GM19438 (cell line): ENCODE measurements around the gene BDKRB2.
"Not testable (repeated sequence)": the region's sequence is repeated elsewhere in the genome, so short reads cannot be mapped to it uniquely, and the experiment has no call there.

Experiments
- ATAC-seq: cut with Tn5 transposase; IDR thresholded peaks from one replicate; pipeline ENCODE4 v1.9.1; 2021; ENCODE audit warnings: low read depth; ENCODE audit not compliant: unreplicated experiment

Gene BDKRB2

DNA sequence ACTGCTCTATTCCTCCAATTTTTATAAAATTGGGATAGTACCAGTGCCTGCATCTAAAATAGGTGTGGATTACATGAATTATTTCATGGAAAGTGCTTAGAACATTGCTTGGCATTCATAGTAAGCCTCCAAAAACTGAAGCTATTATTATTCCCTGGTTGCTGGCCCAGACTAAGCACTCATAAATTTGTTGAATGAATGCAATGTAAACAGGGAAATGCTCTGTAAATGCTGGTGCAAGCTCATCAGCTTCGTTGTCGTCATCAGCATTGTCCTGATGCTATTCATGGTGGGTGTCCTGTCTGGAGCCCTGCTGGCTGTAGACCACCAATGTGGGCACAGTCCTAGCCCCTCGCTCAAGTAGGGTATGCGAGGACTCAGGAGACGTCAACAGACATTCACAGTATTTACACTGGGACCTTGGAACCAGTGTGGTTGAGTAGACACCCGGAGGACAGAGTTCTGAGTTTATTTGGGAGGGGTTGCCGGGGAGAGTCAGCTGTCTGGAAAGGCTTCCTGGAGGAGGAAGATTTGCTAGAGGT lies 16.5 kb downstream of the BDKRB2 start:
- ATAC-seq: no peak

- ATAC-seq: no peak
Observed at GRCh38 chr14:96221841-96222240, 17.2 kb downstream of the BDKRB2 start.

GRCh38 chr14:96224480-96225096 lies 19.9 kb downstream of the BDKRB2 start:
- no peak for ATAC-seq

DNA sequence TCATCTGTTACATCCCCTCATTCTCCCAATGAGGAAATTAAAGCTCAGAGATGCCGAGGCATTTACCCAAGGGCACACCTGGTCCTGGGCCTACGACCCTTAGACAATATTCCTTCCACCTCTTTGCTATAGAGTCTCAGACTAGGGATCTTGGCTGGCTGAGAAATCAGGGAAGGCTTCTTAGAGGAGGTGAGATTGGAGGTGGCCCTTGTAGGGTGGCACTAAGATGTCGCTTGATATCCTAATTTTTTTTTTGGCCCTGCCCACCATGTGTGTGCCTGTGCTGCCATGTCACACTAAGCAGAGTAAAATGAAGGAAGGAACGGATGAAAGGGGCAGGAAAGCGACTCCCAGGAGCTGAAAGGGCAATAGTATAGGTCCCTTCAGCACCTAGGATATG lies 20.6 kb downstream of the BDKRB2 start:
- ATAC-seq: no peak

DNA sequence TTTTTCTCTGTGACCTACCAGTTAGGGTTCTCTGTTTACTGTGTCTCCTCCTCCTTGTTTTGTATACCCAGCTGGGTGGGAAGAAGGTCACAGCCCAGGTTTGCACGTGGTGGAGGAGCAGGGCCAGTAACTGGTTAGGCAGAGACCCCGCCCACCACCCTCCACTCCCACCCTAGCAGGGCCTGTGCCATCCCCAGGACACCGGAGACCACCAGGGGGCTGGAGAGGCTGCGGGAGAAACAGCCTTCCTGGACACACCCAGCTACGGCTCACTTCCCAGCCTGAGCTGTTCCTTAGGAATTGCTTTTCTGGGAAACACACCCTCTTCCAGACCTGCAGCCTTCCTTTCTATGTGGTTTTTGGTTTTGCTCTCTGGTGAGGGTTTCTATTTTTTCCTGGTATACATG lies 21.1 kb downstream of the BDKRB2 start:
- no peak for ATAC-seq

- ATAC-seq: no peak
Observed at GRCh38 chr14:96227428-96227827, 22.8 kb downstream of the BDKRB2 start.

GRCh38 chr14:96229315-96229714 lies 24.7 kb downstream of the BDKRB2 start:
- ATAC-seq: no peak

DNA sequence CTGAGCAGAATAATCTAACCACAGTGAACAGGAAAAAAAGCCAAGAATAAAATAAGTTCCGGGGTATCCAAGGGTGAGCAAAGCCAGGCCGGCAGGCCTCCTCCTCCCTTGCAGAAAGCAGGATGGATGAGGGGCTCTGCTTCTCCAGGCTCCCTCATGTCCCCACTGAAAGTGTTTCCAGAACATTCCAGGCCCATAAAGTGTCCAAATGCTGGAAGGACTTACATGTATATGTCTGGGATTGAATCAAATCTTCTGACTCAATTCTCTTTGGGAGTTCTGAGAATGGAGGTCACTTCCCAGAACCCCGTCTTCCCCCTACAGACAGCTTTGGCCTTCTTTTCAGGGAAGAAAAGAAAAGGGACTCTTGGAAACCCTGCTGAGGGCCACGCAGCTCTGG lies 26.4 kb downstream of the BDKRB2 start:
- no peak for ATAC-seq

- no peak for ATAC-seq
Observed at GRCh38 chr14:96231526-96232130, 27.0 kb downstream of the BDKRB2 start.

DNA sequence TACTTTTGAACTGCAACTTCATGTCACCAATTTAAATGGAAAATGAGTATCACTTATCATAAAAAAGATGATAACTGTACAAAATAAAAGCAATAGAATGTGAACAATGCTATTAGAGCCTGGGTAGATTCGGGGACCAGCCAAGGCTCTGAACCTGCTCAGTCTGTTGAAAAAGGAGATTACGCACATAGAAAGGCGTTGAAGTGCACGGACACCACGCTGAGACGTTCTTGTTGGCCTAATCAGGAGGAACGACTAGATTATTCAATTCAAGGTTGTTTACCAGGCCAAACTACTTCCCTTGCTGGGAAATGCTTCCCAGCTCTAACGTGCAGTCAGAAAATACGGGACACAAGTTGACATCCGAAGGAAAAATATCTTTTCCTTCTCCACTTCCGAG lies 27.9 kb downstream of the BDKRB2 start:
- no peak for ATAC-seq

- no peak for ATAC-seq
Observed at GRCh38 chr14:96233661-96234060, 29.0 kb downstream of the BDKRB2 start.

GRCh38 chr14:96235426-96235825 lies 30.8 kb downstream of the BDKRB2 start:
- no peak for ATAC-seq

- ATAC-seq: no peak
Observed at GRCh38 chr14:96237641-96238040, 33.0 kb downstream of the BDKRB2 start.

- no peak for ATAC-seq
Observed at GRCh38 chr14:96238676-96239265, 34.1 kb downstream of the BDKRB2 start.

- ATAC-seq: no peak
Observed at GRCh38 chr14:96239711-96240141, 35.1 kb downstream of the BDKRB2 start.

- no peak for ATAC-seq
Observed at GRCh38 chr14:96240641-96241040, 36.0 kb downstream of the BDKRB2 start.

DNA sequence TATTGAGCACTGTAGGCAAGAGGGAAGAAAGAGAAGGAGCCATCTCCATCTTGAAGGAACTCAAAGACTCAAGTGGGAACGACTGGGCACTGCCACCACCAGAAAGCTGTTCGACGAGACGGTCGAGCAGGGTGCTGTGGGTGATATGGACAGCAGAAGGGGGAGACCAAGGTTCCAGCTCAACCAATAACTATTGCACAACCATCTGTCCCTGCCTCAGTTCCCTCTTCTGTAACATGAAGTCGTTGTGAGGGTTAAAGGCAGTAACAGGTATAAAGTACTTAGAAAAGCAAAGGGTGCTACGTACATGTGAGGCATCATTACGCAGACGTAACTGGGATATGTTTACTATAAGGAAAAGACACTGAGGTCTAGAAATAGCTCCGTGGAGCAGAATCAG lies 37.5 kb downstream of the BDKRB2 start:
- no peak for ATAC-seq

DNA sequence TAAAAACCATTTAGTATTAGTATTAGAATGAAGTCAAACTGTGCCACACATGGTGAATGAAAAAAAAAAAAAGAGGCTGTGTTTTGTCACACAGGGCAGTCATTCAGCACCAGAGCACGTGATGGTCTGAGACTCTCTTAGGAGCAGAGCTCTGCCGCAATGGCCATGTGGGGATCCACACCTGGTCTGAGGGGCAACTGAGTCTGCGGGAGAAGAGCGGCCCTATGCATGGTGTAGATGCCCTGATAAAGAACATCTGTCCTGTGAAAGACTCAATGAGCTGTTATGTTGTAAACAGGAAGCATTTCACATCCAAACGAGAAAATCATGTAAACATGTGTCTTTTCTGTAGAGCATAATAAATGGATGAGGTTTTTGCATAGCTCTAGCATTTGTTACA lies 39.1 kb downstream of the BDKRB2 start:
- no peak for ATAC-seq

DNA sequence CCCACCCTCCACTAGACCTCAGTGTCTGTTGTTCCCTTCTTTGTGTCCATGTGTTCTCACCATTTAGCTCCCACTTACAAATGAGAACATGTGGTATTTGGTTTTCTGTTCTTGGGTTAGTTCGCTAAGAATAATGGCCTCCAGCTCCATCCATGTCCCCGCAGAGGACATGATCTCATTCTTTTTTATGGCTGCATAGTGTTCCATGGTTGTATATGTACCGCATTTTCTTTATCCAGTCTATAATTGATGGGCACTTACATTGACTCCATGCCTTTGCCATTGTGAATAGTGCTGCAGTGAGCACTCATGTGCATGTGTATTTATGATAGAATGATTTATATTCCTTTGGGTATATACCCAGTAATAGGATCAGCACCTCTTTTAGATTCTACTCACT lies 40.4 kb downstream of the BDKRB2 start:
- not testable (repeated sequence) for ATAC-seq

DNA sequence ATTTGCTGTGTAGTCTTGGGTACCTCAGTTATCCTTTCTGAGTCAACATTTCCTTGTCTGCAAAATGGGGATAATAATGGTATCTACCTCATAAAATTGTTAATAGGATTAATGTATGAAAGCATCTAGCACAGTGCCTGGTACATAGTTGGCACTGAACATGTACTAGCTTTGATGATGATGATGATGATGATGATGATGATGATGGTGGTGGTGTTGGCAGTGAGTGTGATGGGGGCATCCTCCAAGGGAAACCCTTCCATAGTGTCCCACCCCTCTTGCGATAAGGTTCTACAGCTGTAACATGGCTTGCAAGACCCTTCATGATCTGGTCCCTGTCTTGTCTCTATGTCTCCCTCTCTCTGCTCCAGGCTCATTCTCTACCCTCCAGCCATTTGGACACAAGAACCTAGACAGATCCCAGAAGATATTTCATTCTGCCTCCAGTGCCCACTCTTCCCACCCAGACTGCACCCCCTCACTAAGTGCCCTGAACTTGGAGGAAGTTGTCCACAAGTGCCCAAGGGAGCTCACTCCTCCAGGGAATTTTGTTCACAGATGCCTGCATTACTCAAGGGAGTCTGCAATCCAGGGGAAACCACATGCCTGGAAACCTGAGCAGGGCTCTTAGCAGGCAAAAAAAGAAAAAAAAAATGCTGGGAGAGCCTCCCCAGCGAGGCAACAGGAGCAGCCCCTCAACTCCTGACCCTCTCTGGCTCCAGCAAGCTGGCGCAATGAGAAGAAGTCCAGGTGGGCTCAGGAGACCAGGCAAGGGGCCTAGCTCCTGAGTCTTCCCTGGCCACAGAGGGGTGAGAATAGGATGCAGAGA lies 41.3 kb downstream of the BDKRB2 start:
- ATAC-seq: no peak

GRCh38 chr14:96246539-96246847 lies 41.9 kb downstream of the BDKRB2 start:
- no peak for ATAC-seq
